Fibroblast of the aortic adventitia (primary cell): ENCODE measurements around the gene TBX1. TPM values are rescaled to one million over a fixed set of nuclear protein-coding genes. Genes with fewer than 3 reads are reported as not detected.

ENCODE experiments used
- DNase-seq: peaks from one replicate; pipeline ENCODE4 v3.0.0-alpha.2; 2010; ENCODE audit warnings: low read depth
- H3K4me3 ChIP-seq: 2 replicates; pipeline ENCODE4 v1.5.1; 2011; ENCODE audit warnings: low read depth, mild to moderate bottlenecking, control low read depth, low read length, moderate library complexity
- CTCF ChIP-seq: IDR thresholded peaks from 2 replicates; pipeline ENCODE4 v1.5.1; 2011; ENCODE audit warnings: mild to moderate bottlenecking, low read length, control low read depth, inconsistent platforms; ENCODE audit not compliant: insufficient read depth
- total RNA-seq: library from RNA; depleted of rRNA; stranded (reverse); fragments of >200 nt; gene quantifications from 2 replicates; pipeline ENCODE4 v1.2.3, GENCODE V29; 2012; ENCODE audit warnings: low replicate concordance

The TBX1 gene
- 2.8 TPM in 1 of 2 replicates, not detected in the other for total RNA-seq

- TF ChIP-seq CTCF: no peak
- DNase-seq: no peak
- H3K4me3 ChIP-seq: peak within 1 kb of the TSS; percentile 50
These were observed at the start of gene TBX1 for GRCh38 chr22:19760058-19760950. TBX1 (plus strand) TSS chr22:19760778; CDS start chr22:19760844, 66 bp downstream.

- no peak for DNase-seq
- no peak for TF ChIP-seq CTCF
- no peak overlapping the region for H3K4me3 ChIP-seq
These were observed 47.3 kb upstream of the TBX1 start for GRCh38 chr22:19713245-19713644.

- no peak for DNase-seq
- TF ChIP-seq CTCF: no peak
- peak overlapping the region; percentile 57 for H3K4me3 ChIP-seq
These were observed 46.8 kb upstream of the TBX1 start for GRCh38 chr22:19713650-19714311.

- no peak for DNase-seq
- TF ChIP-seq CTCF: no peak
These were observed 46.0 kb upstream of the TBX1 start, which contains the start of gene SEPTIN5 for GRCh38 chr22:19714312-19715187. SEPTIN5 (plus strand) TSS chr22:19714503; CDS start chr22:19714589, 86 bp downstream.

GRCh38 chr22:19715188-19715930 is 45.2 kb upstream of the TBX1 start:
- no peak for TF ChIP-seq CTCF
- DNase-seq: no peak
- H3K4me3 ChIP-seq: peak overlapping the region; percentile 66

More at GRCh38 chr22:19714312-19715187, 46.0 kb upstream of the TBX1 start, which contains the start of gene SEPTIN5:
- H3K4me3 ChIP-seq: peak within 1 kb of the TSS; percentile 66
